Measurements from ENCODE around the gene FSD1.
"Not testable (repeated sequence)": the region's sequence is repeated elsewhere in the genome, so short reads cannot be mapped to it uniquely, and the experiment has no call there.

The FSD1 gene

GRCh38 chr19:4266253-4267000, 38.0 kb upstream of the FSD1 start:
- TF ChIP-seq CTCF (IDR thresholded peaks at IDR 0.05; ENCODE audit: extremely low read depth, insufficient read depth, missing control alignments), result no peak
- in situ Hi-C loops (cut with MboI; ENCODE audit: low pct_unique_long_range_greater_than_20kb, low sequenced_read_pairs, unreplicated experiment), result no loop called here
- no peak for DNase-seq (ENCODE audit: low spot score)

- TF ChIP-seq CTCF (IDR thresholded peaks at IDR 0.05; ENCODE audit: extremely low read depth, insufficient read depth, missing control alignments), result peak; percentile 78
- in situ Hi-C loops (cut with MboI; ENCODE audit: low pct_unique_long_range_greater_than_20kb, low sequenced_read_pairs, unreplicated experiment), result no loop called here
- DNase-seq (ENCODE audit: low spot score), result peak; percentile 81
Measured at GRCh38 chr19:4267101-4267900, 37.1 kb upstream of the FSD1 start.

GRCh38 chr19:4267901-4268815, 36.2 kb upstream of the FSD1 start:
- DNase-seq (ENCODE audit: low spot score), result no peak
- no peak for TF ChIP-seq CTCF (IDR thresholded peaks at IDR 0.05; ENCODE audit: extremely low read depth, insufficient read depth, missing control alignments)
- in situ Hi-C loops (cut with MboI; ENCODE audit: low pct_unique_long_range_greater_than_20kb, low sequenced_read_pairs, unreplicated experiment), result no loop called here

- no peak for TF ChIP-seq CTCF (IDR thresholded peaks at IDR 0.05; ENCODE audit: extremely low read depth, insufficient read depth, missing control alignments)
- in situ Hi-C loops (cut with MboI; ENCODE audit: low pct_unique_long_range_greater_than_20kb, low sequenced_read_pairs, unreplicated experiment), result no loop called here
- no peak for DNase-seq (ENCODE audit: low spot score)
Measured at GRCh38 chr19:4268816-4269430, 35.5 kb upstream of the FSD1 start.

GRCh38 chr19:4272894-4273293, 31.5 kb upstream of the FSD1 start:
- no peak for DNase-seq (ENCODE audit: low spot score)

GRCh38 chr19:4274321-4274686, 30.1 kb upstream of the FSD1 start:
- in situ Hi-C loops (cut with MboI; ENCODE audit: low pct_unique_long_range_greater_than_20kb, low sequenced_read_pairs, unreplicated experiment), result loop anchor here (10.0 kb wide), 2 partner anchors 80 to 250 kb away; no protein-coding TSS in a partner anchor
- not testable (repeated sequence) for DNase-seq (ENCODE audit: low spot score)

More at GRCh38 chr19:4272894-4273293, 31.5 kb upstream of the FSD1 start:
- no peak for TF ChIP-seq CTCF (IDR thresholded peaks at IDR 0.05; ENCODE audit: extremely low read depth, insufficient read depth, missing control alignments)
- in situ Hi-C loops (cut with MboI; ENCODE audit: low pct_unique_long_range_greater_than_20kb, low sequenced_read_pairs, unreplicated experiment), result loop anchor here (10.0 kb wide), 2 partner anchors 82 to 252 kb away; no protein-coding TSS in a partner anchor
